Transverse colon (tissue), 4 donors: ENCODE data around the gene NAALAD2. TPM values are rescaled to one million over a fixed set of nuclear protein-coding genes. Genes with fewer than 3 reads are reported as not detected.
"Not testable (repeated sequence)": the region's sequence is repeated elsewhere in the genome, so short reads cannot be mapped to it uniquely, and the experiment has no call there.

Experiments used
- DNase-seq: peaks from one replicate; pipeline ENCODE4 v3.0.0-alpha.2; 2019
- H3K27ac ChIP-seq, 4 donors: fragments of 200-600 bp; sonication (generic); 2 replicates each; pipeline ENCODE4 v1.5.1; 2016 to 2018; ENCODE audit warnings: inconsistent platforms in 4 of 4
- H3K27me3 ChIP-seq: fragments of 200-600 bp; sonication (generic); 2 replicates; pipeline ENCODE4 v1.5.1; 2017; ENCODE audit warnings: inconsistent platforms
- H3K36me3 ChIP-seq, 4 donors: fragments of 200-600 bp; sonication (generic); 2 replicates each; pipeline ENCODE4 v1.5.1; 2017 to 2019; ENCODE audit warnings: inconsistent platforms in 4 of 4
- H3K4me1 ChIP-seq, 4 donors: fragments of 200-600 bp; sonication (generic); 2 replicates each; pipeline ENCODE4 v1.5.1; 2017 to 2020; ENCODE audit warnings: inconsistent platforms in 4 of 4
- H3K4me3 ChIP-seq, 4 donors: fragments of 200-600 bp; sonication (generic); 1 replicate in 1 of 4; 2 replicates in 3 of 4; pipeline versions ENCODE4 v1.5.1 to v1.6.1; 2017 to 2019; ENCODE audit warnings: inconsistent platforms in 4 of 4
- H3K9me3 ChIP-seq, 2 donors: fragments of 200-600 bp; sonication (generic); 2 replicates each; pipeline ENCODE4 v1.5.1; 2017 to 2019; ENCODE audit warnings: inconsistent platforms in 2 of 2
- EP300 ChIP-seq: sonication (generic); formaldehyde crosslinking; IDR thresholded peaks from one replicate; pipeline ENCODE4 v1.6.1; 2017; ENCODE audit warnings: antibody characterized with exemption, low read depth
- POLR2A ChIP-seq: fragments of 450-650 bp; IDR thresholded peaks from one replicate; pipeline ENCODE4 v1.6.1; 2016; ENCODE audit warnings: antibody characterized with exemption, mild to moderate bottlenecking, moderate library complexity
- POLR2AphosphoS5 ChIP-seq, 3 donors: sonication (generic); formaldehyde crosslinking; IDR thresholded peaks; one replicate each; pipeline ENCODE4 v1.6.1; 2016; ENCODE audit warnings: antibody characterized with exemption in 3 of 3
- WGBS, 2 donors: methylation state at CpG; one replicate each; pipeline ENCODE4 v1.1.5; 2018; ENCODE audit warnings: low coverage in 1 of 2; 5-methylcytosine and 5-hydroxymethylcytosine counted together
- in situ Hi-C, 4 donors: fragments of 200-750 bp; cut with MboI; loops; one replicate each; pipeline versions ENCODE4 v1.15.0 to v1.15.1; 2017; ENCODE audit warnings: low sequenced_read_pairs in 3 of 4, low pct_ligation_motif_present in 1 of 4, low pct_unique_long_range_greater_than_20kb in 1 of 4
- intact Hi-C: fragments of 100-400 bp; cut with DNase I; formaldehyde crosslinking; loops from one replicate; pipeline ENCODE4 v1.15.1; 2023; ENCODE audit warnings: low total_unique reads
- total RNA-seq, 4 donors: library from RNA; depleted of rRNA; stranded (reverse); fragments of >200 nt; gene quantifications; one replicate each; pipeline ENCODE4 v1.1.0, GENCODE V29; 2016
- TF ChIP-seq, protein P1 (sequence below), 5 experiments: fragments of 200-600 bp in 3 of 5; fragments of 450-650 bp in 2 of 5; sonication (generic) in 3 of 5; IDR thresholded peaks; 1 replicate in 2 of 5; 2 replicates in 3 of 5; pipeline ENCODE4 v1.5.1; 2016 to 2017; ENCODE audit warnings: antibody characterized with exemption in 5 of 5, inconsistent platforms in 3 of 5, mild to moderate bottlenecking in 2 of 5, moderate library complexity in 1 of 5

The NAALAD2 gene
- 1 to 10 TPM in 1 of 4 donors, under 1 TPM in 1, not detected in 2; 0.55 to 1.3 TPM for total RNA-seq

DNA sequence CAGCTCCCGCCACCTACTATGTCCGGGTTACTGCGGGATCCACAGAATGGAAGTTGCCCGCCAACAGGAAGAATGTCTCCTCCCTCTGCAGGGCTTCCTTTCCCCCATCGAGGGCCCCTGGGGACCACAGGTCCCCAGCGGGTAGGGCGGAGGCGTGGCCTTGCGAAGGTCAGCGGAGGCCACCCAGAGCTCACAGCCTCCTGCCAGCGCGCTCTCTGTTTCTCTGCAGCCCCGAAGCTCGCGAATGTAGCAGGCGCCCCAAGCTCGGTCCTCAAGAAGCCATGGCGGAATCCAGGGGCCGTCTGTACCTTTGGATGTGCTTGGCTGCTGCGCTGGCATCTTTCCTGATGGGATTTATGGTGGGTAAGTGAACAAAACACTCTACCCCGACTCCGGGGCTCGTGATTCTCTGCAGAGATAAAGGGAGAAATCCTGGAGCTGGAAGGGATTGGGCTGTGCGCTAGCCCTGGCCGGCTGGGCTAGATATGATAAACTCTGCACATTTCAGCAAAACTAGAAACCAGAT lies at the start of gene NAALAD2:
Gene NAALAD2, plus strand, starts transcription at position 186 of the 526 bp plus-strand sequence. Its CDS starts 96 bp downstream, at position 282.
- Histone ChIP-seq H3K27ac (peak within 1 kb of the TSS in 2 of 4 donors; percentile 30 to 47), H3K4me3 (peak within 1 kb of the TSS; percentile 29 to 57 (median 34)), H3K4me1 (peaks cover 0 to 10% (median 0%) of the 10 kb centered on the region in 4 donors), H3K9me3 (no peaks in the 10 kb centered on the region), H3K36me3 (no peaks in the 10 kb centered on the region), H3K27me3 (peaks cover 31% of the 10 kb centered on the region)
- in situ Hi-C loops, result no loop called here
- WGBS, 2 donors, result 2 to 18% methylated on average over 7 to 25 of the region's 25 CpGs
- TF ChIP-seq, protein P1, sequence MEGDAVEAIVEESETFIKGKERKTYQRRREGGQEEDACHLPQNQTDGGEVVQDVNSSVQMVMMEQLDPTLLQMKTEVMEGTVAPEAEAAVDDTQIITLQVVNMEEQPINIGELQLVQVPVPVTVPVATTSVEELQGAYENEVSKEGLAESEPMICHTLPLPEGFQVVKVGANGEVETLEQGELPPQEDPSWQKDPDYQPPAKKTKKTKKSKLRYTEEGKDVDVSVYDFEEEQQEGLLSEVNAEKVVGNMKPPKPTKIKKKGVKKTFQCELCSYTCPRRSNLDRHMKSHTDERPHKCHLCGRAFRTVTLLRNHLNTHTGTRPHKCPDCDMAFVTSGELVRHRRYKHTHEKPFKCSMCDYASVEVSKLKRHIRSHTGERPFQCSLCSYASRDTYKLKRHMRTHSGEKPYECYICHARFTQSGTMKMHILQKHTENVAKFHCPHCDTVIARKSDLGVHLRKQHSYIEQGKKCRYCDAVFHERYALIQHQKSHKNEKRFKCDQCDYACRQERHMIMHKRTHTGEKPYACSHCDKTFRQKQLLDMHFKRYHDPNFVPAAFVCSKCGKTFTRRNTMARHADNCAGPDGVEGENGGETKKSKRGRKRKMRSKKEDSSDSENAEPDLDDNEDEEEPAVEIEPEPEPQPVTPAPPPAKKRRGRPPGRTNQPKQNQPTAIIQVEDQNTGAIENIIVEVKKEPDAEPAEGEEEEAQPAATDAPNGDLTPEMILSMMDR (IDR thresholded peaks at IDR 0.05), result no peak
- TF ChIP-seq POLR2AphosphoS5 (IDR thresholded peaks at IDR 0.05) (no peak), EP300 (no peak), POLR2A (no peak)
- intact Hi-C loops, result no loop called here
- peak; percentile 11 for DNase-seq

DNA sequence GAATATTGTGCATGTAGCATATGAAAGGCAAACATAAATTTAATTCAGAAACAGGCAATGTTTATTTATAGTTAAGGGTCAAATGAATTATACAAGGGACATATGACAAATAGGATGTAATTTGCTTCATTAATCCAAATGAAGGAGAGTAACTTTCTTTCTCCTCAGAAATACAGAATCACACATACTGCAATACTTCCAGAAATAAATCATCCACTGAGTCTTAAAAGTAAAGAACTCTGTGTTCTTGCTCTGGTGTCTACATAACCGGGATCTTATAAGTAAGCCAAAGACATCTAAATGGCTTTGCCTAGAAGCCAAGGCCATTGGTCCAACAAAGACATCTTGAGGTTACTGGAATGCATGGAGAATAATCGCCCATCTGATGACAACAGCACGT lies 48.8 kb upstream of the NAALAD2 start, which contains the start of gene UBTFL1:
Gene UBTFL1, plus strand, starts transcription at position 301 of the 400 bp plus-strand sequence. Its CDS starts 0 bp downstream, at position 301.
- H3K4me3 ChIP-seq, H3K9me3 ChIP-seq, in situ Hi-C loops, H3K27me3 ChIP-seq, H3K36me3 ChIP-seq, H3K27ac ChIP-seq, DNase-seq, intact Hi-C loops, H3K4me1 ChIP-seq: not testable (repeated sequence)
- 57% methylated on average over 1 of the region's 3 CpGs; no CpG with 5 or more reads in 1 of the 2 donors for WGBS, 2 donors

DNA sequence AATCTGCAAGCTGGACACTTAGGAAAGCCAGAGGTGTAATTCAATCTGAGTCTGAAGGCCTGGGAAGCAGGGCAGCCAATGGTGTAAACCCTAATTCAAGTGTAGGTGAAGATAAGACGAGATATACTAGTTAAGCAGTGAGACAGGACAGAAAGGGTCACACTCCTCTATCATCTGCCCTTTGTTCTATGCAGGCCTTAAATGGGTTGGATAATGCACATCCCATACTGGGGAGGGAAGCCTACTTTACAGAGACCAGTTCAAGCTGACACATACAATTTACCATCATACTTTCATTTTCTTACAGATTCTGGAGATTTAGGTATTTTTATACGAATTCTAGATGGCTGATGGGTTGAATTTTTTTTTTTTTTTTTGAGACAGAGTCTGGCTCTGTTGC lies 45.7 kb upstream of the NAALAD2 start:
- H3K9me3 ChIP-seq, H3K27ac ChIP-seq, intact Hi-C loops, H3K36me3 ChIP-seq, H3K4me3 ChIP-seq, DNase-seq, in situ Hi-C loops, H3K4me1 ChIP-seq, H3K27me3 ChIP-seq: not testable (repeated sequence)
- WGBS, 2 donors, result 27 to 38% methylated on average over 1 to 2 of the region's 2 CpGs

DNA sequence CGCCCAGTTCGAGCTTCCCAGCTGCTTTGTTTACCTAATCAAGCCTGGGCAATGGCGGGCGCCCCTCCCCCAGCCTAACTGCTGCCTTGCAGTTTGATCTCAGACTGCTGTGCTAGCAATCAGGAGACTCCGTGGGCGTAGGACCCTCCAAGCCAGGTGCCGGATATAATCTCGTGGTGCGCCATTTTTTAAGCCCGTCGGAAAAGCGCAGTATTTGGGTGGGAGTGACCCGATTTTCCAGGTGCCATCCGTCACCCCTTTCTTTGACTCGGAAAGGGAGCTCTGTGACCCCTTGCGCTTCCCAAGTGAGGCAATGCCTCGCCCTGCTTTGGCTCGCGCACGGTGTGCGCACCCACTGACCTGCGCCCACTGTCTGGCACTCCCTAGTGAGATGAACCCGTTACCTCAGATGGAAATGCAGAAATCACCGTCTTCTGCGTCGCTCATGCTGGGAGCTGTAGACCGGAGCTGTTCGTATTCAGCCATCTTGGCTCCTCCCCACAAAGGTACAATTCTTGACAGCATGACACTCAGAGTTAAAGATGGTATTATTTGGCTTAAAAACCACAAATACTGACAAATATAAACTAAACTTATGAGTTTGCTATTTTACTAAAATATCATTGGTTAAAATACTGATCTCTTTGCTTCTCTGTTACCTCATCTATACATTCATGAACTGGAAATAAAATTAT lies 39.1 kb upstream of the NAALAD2 start:
- H3K9me3 ChIP-seq, H3K4me3 ChIP-seq, DNase-seq, H3K27ac ChIP-seq, intact Hi-C loops, H3K4me1 ChIP-seq, H3K27me3 ChIP-seq, in situ Hi-C loops, H3K36me3 ChIP-seq: not testable (repeated sequence)
- WGBS, 2 donors, result 92 to 95% methylated on average over 6 to 23 of the region's 28 CpGs

DNA sequence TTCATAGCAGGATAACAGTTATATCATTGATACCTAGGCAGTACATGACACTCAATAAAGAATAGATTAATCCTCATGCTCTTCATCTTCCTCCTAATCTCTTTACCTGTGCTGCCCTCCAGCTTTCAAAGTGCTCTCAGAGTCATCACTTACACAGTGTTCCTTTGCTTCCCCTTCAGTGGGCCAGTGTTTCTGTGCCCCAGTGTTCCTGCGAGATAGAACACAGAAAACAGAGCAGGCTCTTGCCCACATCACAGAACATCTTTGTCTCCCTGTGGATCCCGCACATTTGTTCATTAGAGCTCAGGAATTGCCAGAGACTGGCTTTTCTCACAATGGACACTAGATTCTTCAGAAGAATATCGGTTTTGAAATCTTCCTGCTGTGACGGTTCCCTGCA lies 36.2 kb upstream of the NAALAD2 start:
- 77 to 83% methylated on average over 2 to 4 of the region's 4 CpGs for WGBS, 2 donors

DNA sequence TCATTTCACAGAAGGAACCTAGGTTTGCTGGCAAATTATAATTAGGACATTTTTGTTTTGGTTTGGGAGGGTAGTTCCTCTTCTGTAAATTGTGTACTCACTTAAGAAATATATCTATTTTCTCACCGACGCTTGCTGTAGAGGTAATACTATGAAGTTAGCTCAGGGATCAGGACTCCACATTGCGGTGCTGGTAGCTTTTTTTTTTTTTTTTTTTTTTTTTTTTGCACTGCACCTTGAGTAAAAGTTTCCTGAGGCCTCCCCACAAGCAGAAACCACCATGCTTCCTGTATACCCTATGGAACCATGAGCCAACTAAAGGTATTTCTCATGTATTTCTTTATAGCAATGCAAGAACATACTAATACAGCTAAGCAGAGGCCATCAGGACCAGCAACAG lies 34.0 kb upstream of the NAALAD2 start:
- intact Hi-C loops (no loop called here), in situ Hi-C loops (no loop called here)
- Histone ChIP-seq H3K36me3 (no peaks in the 10 kb centered on the region), H3K27ac (no peak overlapping the region), H3K4me3 (no peak overlapping the region), H3K27me3 (no peaks in the 10 kb centered on the region), H3K4me1 (no peaks in the 10 kb centered on the region), H3K9me3 (no peaks in the 10 kb centered on the region)
- TF ChIP-seq EP300 (no peak), POLR2AphosphoS5 (IDR thresholded peaks at IDR 0.05) (no peak), POLR2A (no peak)
- TF ChIP-seq, protein P1 (IDR thresholded peaks at IDR 0.05), result no peak
- DNase-seq, result no peak
- WGBS, 2 donors, result 73 to 86% methylated on average over 3 of the region's 3 CpGs

More for the DNA sequence above, 36.2 kb upstream of the NAALAD2 start:
- H3K36me3 ChIP-seq, H3K9me3 ChIP-seq, in situ Hi-C loops, DNase-seq, H3K4me3 ChIP-seq, H3K4me1 ChIP-seq, H3K27me3 ChIP-seq, intact Hi-C loops, H3K27ac ChIP-seq: not testable (repeated sequence)
